ENCODE measurements around the gene MRPL27.
A peak's percentile ranks its signal among the peaks of the same experiment; 100 is the strongest.
"Not testable (repeated sequence)": the region's sequence is repeated elsewhere in the genome, so short reads cannot be mapped to it uniquely, and the experiment has no call there.

MRPL27 gene

GRCh38 chr17:50372758-50373556 is at the start of gene MRPL27, which contains the start of gene EME1:
MRPL27 (minus strand) TSS chr17:50373184; CDS start chr17:50373170, 14 bp downstream.
EME1 (plus strand) TSS chr17:50373229; CDS start chr17:50375209, 1,980 bp downstream.
- DNase-seq (ENCODE audit: low read depth, low spot score), result peak; percentile 59

GRCh38 chr17:50422738-50423137 is 49.8 kb upstream of the MRPL27 start:
- DNase-seq (ENCODE audit: low read depth, low spot score), result no peak
- H3K27ac ChIP-seq, result peak overlapping the region; percentile 70

More at GRCh38 chr17:50372758-50373556, at the start of gene MRPL27, which contains the start of gene EME1:
- peak within 1 kb of the TSS; percentile 92 for H3K27ac ChIP-seq

GRCh38 chr17:50421308-50422051 is 48.5 kb upstream of the MRPL27 start:
- DNase-seq (ENCODE audit: low read depth, low spot score), result no peak
- peak overlapping the region; percentile 2 for H3K27ac ChIP-seq

- H3K27ac ChIP-seq, result peak overlapping the region; percentile 2
- DNase-seq (ENCODE audit: low read depth, low spot score), result no peak
Observed at GRCh38 chr17:50420419-50421112, 47.6 kb upstream of the MRPL27 start.

GRCh38 chr17:50419577-50419976 is 46.6 kb upstream of the MRPL27 start:
- not testable (repeated sequence) for H3K27ac ChIP-seq; DNase-seq (ENCODE audit: low read depth, low spot score)

GRCh38 chr17:50414808-50415207 is 41.8 kb upstream of the MRPL27 start:
- H3K27ac ChIP-seq, result peak overlapping the region; percentile 13
- DNase-seq (ENCODE audit: low read depth, low spot score), result no peak

- H3K27ac ChIP-seq, result no peak overlapping the region
- DNase-seq (ENCODE audit: low read depth, low spot score), result no peak
Observed at GRCh38 chr17:50412188-50412732, 39.3 kb upstream of the MRPL27 start.

- no peak for DNase-seq (ENCODE audit: low read depth, low spot score)
- no peak overlapping the region for H3K27ac ChIP-seq
Observed at GRCh38 chr17:50407921-50408320, 34.9 kb upstream of the MRPL27 start.

- no peak overlapping the region for H3K27ac ChIP-seq
- no peak for DNase-seq (ENCODE audit: low read depth, low spot score)
Observed at GRCh38 chr17:50406578-50406977, 33.6 kb upstream of the MRPL27 start.

GRCh38 chr17:50405351-50405750 is 32.4 kb upstream of the MRPL27 start:
- not testable (repeated sequence) for DNase-seq (ENCODE audit: low read depth, low spot score); H3K27ac ChIP-seq

GRCh38 chr17:50399591-50399990 is 26.6 kb upstream of the MRPL27 start:
- not testable (repeated sequence) for DNase-seq (ENCODE audit: low read depth, low spot score); H3K27ac ChIP-seq

- not testable (repeated sequence) for DNase-seq (ENCODE audit: low read depth, low spot score); H3K27ac ChIP-seq
Observed at GRCh38 chr17:50398672-50399071, 25.7 kb upstream of the MRPL27 start.

- no peak overlapping the region for H3K27ac ChIP-seq
- no peak for DNase-seq (ENCODE audit: low read depth, low spot score)
Observed at GRCh38 chr17:50397919-50398285, 24.9 kb upstream of the MRPL27 start.

GRCh38 chr17:50397111-50397918 is 24.3 kb upstream of the MRPL27 start, which contains the start of gene LRRC59:
LRRC59 (minus strand) TSS chr17:50397523; CDS start chr17:50397317, 206 bp downstream.
- no peak for DNase-seq (ENCODE audit: low read depth, low spot score)
- peak within 1 kb of the TSS; percentile 88 for H3K27ac ChIP-seq

- DNase-seq (ENCODE audit: low read depth, low spot score), result no peak
- H3K27ac ChIP-seq, result peak overlapping the region; percentile 88
Observed at GRCh38 chr17:50396261-50397110, 23.5 kb upstream of the MRPL27 start.

- no peak for DNase-seq (ENCODE audit: low read depth, low spot score)
Observed at GRCh38 chr17:50394711-50395110, 21.7 kb upstream of the MRPL27 start.

GRCh38 chr17:50393700-50394099 is 20.7 kb upstream of the MRPL27 start:
- peak overlapping the region; percentile 88 for H3K27ac ChIP-seq
- no peak for DNase-seq (ENCODE audit: low read depth, low spot score)

More at GRCh38 chr17:50394711-50395110, 21.7 kb upstream of the MRPL27 start:
- H3K27ac ChIP-seq, result peak overlapping the region; percentile 88

- peak overlapping the region; percentile 88 for H3K27ac ChIP-seq
- no peak for DNase-seq (ENCODE audit: low read depth, low spot score)
Observed at GRCh38 chr17:50392621-50393020, 19.6 kb upstream of the MRPL27 start.
